NCI-H1694 treated with DMSO at 0.1 percent for 48 hours (cell line): ENCODE measurements around the gene ZEB1.
"Not testable (repeated sequence)": the region's sequence is repeated elsewhere in the genome, so short reads cannot be mapped to it uniquely, and the experiment has no call there.

Experiments
- DNase-seq: peaks from one replicate; lab custom pipeline; 2025; lab: John Stamatoyannopoulos, UW

The ZEB1 gene

GRCh38 chr10:31507427-31507826 is 188.4 kb downstream of the ZEB1 start:
- no peak for DNase-seq

GRCh38 chr10:31508234-31508633 is 189.2 kb downstream of the ZEB1 start:
- DNase-seq: no peak

DNA sequence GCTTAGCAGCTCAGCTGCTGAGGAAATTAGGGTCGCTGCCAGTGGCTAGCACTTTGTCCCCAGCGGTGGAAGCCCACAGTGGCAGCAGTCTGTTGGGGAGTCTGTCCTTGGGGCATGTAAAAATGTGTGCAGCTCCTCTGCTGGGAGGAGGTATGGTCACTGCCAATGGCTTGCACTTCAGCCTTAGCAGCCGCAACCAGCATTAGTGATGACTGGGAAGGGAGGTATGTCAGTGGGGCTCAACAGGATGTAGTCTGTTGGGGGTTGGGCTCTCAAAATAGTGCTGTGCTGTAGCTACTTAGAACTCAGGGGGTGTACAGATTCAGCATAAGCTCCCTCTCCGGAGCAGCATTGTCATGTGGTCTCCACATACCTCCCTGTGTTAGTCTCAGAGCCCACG is 189.9 kb downstream of the ZEB1 start:
- DNase-seq: no peak

DNA sequence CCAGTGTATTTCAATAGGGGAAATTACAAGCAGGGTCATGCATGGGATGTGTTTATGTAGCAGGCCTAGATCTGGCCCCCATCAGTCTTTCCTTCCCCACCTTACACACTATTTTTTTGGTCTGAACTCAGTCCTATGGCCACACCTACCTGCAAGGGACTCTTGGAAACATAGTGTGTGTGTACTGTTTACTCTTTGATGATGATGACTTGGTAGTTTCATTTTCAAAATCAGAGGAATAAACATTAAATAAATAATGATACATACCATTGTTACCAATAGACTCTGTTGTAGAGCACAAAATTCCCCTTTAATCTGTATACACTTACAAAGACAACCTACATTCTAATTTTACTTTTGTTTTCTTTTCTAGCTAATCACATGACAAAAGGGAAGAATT is 191.0 kb downstream of the ZEB1 start:
- DNase-seq: no peak

GRCh38 chr10:31515116-31515515 is 196.1 kb downstream of the ZEB1 start:
- DNase-seq: no peak

- no peak for DNase-seq
These were observed 196.9 kb downstream of the ZEB1 start for GRCh38 chr10:31515819-31516402.

DNA sequence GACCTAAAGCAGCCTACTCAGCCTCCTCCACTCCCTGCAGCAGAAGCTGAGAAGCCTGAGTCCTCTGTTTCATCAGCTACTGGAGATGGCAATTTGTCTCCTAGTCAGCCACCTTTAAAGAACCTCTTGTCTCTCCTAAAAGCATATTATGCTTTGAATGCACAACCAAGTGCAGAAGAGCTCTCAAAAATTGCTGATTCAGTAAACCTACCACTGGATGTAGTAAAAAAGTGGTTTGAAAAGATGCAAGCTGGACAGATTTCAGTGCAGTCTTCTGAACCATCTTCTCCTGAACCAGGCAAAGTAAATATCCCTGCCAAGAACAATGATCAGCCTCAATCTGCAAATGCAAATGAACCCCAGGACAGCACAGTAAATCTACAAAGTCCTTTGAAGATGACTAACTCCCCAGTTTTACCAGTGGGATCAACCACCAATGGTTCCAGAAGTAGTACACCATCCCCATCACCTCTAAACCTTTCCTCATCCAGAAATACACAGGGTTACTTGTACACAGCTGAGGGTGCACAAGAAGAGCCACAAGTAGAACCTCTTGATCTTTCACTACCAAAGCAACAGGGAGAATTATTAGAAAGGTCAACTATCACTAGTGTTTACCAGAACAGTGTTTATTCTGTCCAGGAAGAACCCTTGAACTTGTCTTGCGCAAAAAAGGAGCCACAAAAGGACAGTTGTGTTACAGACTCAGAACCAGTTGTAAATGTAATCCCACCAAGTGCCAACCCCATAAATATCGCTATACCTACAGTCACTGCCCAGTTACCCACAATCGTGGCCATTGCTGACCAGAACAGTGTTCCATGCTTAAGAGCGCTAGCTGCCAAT is 202.2 kb downstream of the ZEB1 start:
- DNase-seq: no peak

DNA sequence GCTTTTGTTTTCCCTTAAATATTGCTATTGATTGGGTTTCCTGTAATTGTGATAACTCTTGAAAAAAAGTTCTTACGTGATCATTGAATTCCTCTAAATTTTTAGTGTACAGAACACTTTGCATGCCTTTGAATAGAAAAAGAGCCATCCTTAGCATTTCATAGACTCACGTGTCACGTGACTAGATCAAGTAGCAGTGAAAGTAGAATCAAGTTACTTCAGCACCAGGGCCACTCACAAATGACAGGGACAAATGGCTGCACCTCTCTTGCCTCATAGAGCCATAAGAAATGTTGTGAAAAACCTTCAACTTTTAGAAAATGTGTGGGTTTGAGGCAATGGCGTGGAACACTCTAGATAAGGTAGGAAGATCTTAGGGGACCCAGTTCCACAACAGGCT is 203.8 kb downstream of the ZEB1 start:
- no peak for DNase-seq

DNA sequence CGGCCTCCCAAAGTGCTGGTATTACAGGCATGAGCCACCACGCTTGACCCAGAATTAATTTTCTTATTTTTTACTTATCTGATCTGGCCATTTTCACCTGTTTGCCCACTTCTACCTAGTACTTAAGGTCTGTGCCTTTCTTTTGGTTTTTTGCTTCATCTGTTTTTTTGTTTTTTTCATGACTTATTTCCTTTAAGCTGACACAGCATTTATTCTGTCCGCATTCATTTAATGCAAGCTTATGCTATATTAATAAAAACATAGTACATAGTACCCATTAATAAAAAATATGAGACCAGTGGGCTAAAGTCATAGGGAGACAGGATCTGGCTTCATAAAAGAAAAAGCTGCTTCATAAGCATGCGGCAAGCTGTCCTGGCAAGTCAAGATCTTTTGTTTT is 205.4 kb downstream of the ZEB1 start:
- DNase-seq: no peak

GRCh38 chr10:31526178-31526577 is 207.2 kb downstream of the ZEB1 start:
- no peak for DNase-seq

GRCh38 chr10:31526681-31527080 is 207.7 kb downstream of the ZEB1 start:
- no peak for DNase-seq

DNA sequence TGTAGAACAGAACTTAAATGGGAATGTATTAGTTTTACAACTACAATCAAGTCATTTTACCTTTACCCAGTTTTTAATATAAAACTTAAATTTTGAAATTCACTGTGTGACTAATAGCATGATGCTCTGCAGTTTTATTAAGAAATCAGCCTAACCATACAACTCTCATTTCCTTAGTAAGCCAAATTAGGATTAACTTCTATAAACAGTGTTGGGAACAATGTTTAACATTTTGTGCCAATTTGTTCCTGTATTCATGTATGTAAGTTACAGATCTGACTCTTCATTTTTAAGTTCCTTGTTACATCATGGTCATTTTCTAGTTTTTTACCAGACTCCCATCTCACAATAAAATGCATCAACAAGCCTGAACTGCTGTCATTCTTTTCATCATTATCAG is 209.8 kb downstream of the ZEB1 start:
- no peak for DNase-seq

GRCh38 chr10:31536302-31536701 is 217.3 kb downstream of the ZEB1 start:
- no peak for DNase-seq

GRCh38 chr10:31549896-31550295 is 230.9 kb downstream of the ZEB1 start:
- DNase-seq: no peak

DNA sequence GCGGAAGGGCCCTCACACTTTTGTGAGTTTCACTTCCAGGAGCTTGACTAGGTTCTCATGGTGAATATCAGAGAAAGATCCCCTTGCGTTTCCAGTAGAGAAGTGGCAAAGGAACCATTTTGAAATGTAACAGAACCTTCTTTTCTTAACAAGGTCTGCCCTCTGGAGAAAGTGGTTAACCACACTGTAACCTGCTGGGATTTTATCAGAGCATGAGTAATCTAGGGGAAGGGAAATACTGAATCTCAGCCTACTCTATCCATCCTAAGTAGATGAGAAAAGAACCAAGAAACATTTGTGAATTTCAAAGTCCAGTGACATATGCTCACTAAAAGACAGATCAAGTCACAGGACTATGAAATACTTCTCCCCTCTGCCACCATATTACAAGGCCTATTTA is 235.5 kb downstream of the ZEB1 start:
- no peak for DNase-seq

- DNase-seq: no peak
These were observed 238.8 kb downstream of the ZEB1 start for GRCh38 chr10:31557854-31558253.

- DNase-seq: not testable (repeated sequence)
These were observed 249.3 kb downstream of the ZEB1 start for GRCh38 chr10:31568252-31568861.

- DNase-seq: no peak
These were observed 255.6 kb downstream of the ZEB1 start for GRCh38 chr10:31574577-31574976.

DNA sequence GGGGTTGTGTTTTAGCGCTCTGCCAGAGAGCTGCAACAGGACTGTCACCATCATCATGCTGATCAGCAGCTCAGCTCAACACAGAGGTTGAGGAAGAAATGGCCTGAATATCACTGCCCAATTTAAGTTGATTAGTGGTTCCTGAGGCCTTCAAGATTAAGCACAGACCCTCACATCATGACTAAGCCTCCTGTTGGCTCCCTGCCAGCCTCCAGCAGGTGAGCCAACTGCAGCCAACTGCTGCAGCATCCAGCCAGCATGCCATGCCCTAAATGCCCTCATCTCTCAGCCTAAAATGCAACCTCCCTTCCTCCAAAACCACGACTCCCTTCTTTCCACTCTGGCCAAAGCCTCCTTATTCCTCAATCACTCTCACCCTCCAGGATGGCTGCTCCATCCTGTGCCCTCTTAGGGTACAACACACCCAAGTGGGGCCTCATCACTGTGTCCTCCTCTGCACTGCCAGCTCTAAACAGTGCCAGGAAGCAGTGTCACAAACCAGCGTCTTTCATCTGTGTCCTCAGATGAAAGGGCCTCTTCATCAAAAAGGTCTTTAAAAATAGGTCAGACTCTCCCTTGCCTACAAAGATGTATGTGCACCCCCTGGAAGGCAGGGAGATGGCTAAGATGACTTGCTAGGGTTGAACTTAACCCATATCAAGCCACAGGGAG is 259.3 kb downstream of the ZEB1 start:
- no peak for DNase-seq

DNA sequence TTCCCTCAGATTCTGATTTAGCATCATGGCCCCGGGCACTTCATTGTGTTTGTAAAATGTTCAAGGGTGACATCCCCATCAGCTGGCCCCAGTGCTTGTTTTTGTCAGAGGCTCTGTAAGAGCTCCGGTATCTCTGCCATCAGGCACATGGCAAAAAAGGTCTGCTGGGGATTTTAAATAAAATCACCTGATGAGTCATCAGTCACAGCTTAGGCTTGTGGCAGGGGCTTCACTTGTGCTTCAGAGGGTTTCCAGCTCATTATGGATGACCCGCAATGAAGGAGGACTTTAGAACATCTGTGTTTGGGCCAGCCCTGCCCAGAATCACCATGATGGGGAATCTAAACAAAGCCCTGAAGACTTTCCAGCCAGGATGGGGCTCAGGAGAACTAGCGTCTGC is 259.9 kb downstream of the ZEB1 start:
- DNase-seq: no peak
